GM12891 (cell line): ENCODE results near the gene THTPA.
"Not testable (repeated sequence)": the region's sequence is repeated elsewhere in the genome, so short reads cannot be mapped to it uniquely, and the experiment has no call there.

Experiments
- DNase-seq: peaks from one replicate; pipeline ENCODE4 v3.0.0; 2011; ENCODE audit warnings: low spot score; ENCODE audit not compliant: insufficient read length
- FAIRE-seq: peaks from 2 replicates; lab custom pipeline; 2011; peaks lifted over from hg19 to GRCh38; lab: Jason Lieb, UNC
- PAX5 ChIP-seq: IDR thresholded peaks from 2 replicates; pipeline ENCODE4 v1.6.1; 2011; ENCODE audit warnings: low read length, moderate library complexity, mild to moderate bottlenecking; ENCODE audit not compliant: insufficient read depth, severe bottlenecking
- POLR2A ChIP-seq: IDR thresholded peaks from 2 replicates; pipeline ENCODE4 v1.6.1; 2011; ENCODE audit warnings: low read depth, low read length, control low read depth
- POLR2AphosphoS5 ChIP-seq: IDR thresholded peaks from 2 replicates; pipeline ENCODE4 v1.6.1; 2011; ENCODE audit warnings: low read depth, low read length, control low read depth
- POU2F2 ChIP-seq: IDR thresholded peaks from 2 replicates; pipeline ENCODE4 v1.6.1; 2011; ENCODE audit warnings: low read depth, mild to moderate bottlenecking, control low read depth, low read length, moderate library complexity
- SPI1 ChIP-seq: IDR thresholded peaks from 2 replicates; pipeline ENCODE4 v1.6.1; 2011; ENCODE audit warnings: low read depth, low read length, control low read depth
- TAF1 ChIP-seq: IDR thresholded peaks from 2 replicates; pipeline ENCODE4 v1.6.1; 2011; ENCODE audit warnings: low read depth, low read length, control low read depth

THTPA gene

GRCh38 chr14:23588884-23589598, 33.0 kb downstream of the THTPA start:
- DNase-seq (peak; percentile 80), FAIRE-seq (peak; percentile 95)
- TF ChIP-seq TAF1 (no peak), SPI1 (peak; percentile 34; the same call in 1 of the 2 replicates), POLR2AphosphoS5 (peak; percentile 29; the same call in 1 of the 2 replicates)

GRCh38 chr14:23589606-23590005, 33.5 kb downstream of the THTPA start:
- DNase-seq, result no peak
- peak; percentile 70 for TF ChIP-seq SPI1
- TF ChIP-seq TAF1, result no peak
- no peak for TF ChIP-seq POLR2AphosphoS5
- no peak for TF ChIP-seq PAX5
- no peak for TF ChIP-seq POU2F2
- FAIRE-seq, result no peak

GRCh38 chr14:23590198-23590597, 34.1 kb downstream of the THTPA start:
- DNase-seq, result no peak
- TF ChIP-seq TAF1, result no peak
- TF ChIP-seq POLR2A, result no peak
- no peak for TF ChIP-seq SPI1
- no peak for TF ChIP-seq POU2F2
- TF ChIP-seq PAX5, result no peak
- TF ChIP-seq POLR2AphosphoS5, result no peak
- FAIRE-seq, result no peak

- not testable (repeated sequence) for DNase-seq, FAIRE-seq
Measured at GRCh38 chr14:23594191-23594590, 38.1 kb downstream of the THTPA start.

- TF ChIP-seq POU2F2 (no peak), POLR2AphosphoS5 (no peak), POLR2A (no peak), TAF1 (no peak), SPI1 (no peak), PAX5 (no peak)
- FAIRE-seq, result no peak
- DNase-seq, result no peak
Measured at GRCh38 chr14:23600322-23600707, 44.2 kb downstream of the THTPA start.

- no peak for FAIRE-seq
- TF ChIP-seq POU2F2, result no peak
- no peak for TF ChIP-seq POLR2A
- TF ChIP-seq TAF1, result no peak
- no peak for TF ChIP-seq PAX5
- TF ChIP-seq SPI1, result no peak
- TF ChIP-seq POLR2AphosphoS5, result no peak
Measured at GRCh38 chr14:23600806-23601205, 44.7 kb downstream of the THTPA start.

GRCh38 chr14:23601424-23601823, 45.4 kb downstream of the THTPA start:
- FAIRE-seq (no peak), DNase-seq (no peak)
- no peak for TF ChIP-seq PAX5
- no peak for TF ChIP-seq TAF1
- no peak for TF ChIP-seq SPI1
- no peak for TF ChIP-seq POLR2AphosphoS5

More at GRCh38 chr14:23600806-23601205, 44.7 kb downstream of the THTPA start:
- DNase-seq, result no peak

GRCh38 chr14:23601845-23602180, 45.7 kb downstream of the THTPA start:
- DNase-seq (no peak), FAIRE-seq (no peak)
- TF ChIP-seq PAX5 (peak; percentile 48), POU2F2 (no peak)

GRCh38 chr14:23602181-23603095, 46.4 kb downstream of the THTPA start:
- no peak for TF ChIP-seq POLR2A
- TF ChIP-seq POLR2AphosphoS5, result no peak
- TF ChIP-seq PAX5, result no peak
- TF ChIP-seq POU2F2, result no peak
- TF ChIP-seq SPI1, result no peak
- TF ChIP-seq TAF1, result no peak
- DNase-seq (no peak), FAIRE-seq (no peak)

- TF ChIP-seq POU2F2 (peak; percentile 26; the same call in 1 of the 2 replicates), SPI1 (no peak)
- DNase-seq (no peak), FAIRE-seq (no peak)
Measured at GRCh38 chr14:23603103-23603502, 47.0 kb downstream of the THTPA start.

GRCh38 chr14:23604148-23604547, 48.1 kb downstream of the THTPA start:
- FAIRE-seq (no peak), DNase-seq (no peak)
- TF ChIP-seq POU2F2 (no peak), PAX5 (no peak)
